NCI-H524 treated with DMSO at 0.1 percent for 48 hours (cell line): ENCODE results near the gene LAMB1.

Source experiments
- DNase-seq: peaks from one replicate; lab custom pipeline; 2025; lab: John Stamatoyannopoulos, UW

Gene LAMB1

GRCh38 chr7:108017776-108018151 is 14.8 kb upstream of the LAMB1 start:
- DNase-seq, result no peak

GRCh38 chr7:108016841-108017775 is 14.1 kb upstream of the LAMB1 start:
- no peak for DNase-seq

DNA sequence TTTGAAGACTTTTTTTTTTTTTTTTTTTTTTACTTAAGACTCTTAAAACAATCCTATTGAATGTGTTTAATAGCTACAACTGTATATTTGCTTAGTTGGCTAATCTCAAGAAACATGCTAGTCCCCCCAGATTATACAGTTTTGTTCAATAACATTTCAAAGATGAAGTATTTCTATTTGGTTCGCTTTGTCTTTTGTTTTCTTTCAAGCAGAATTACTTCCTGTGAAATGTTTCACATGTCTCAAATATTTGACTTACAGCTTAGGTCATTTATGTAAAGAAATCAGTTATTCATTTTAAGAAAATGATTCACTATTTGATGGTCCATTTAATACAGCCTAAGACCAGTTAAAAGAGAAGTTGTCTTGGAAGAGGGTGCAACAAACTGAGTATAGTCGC is 12.8 kb upstream of the LAMB1 start:
- no peak for DNase-seq

- no peak for DNase-seq
These were observed 12.1 kb upstream of the LAMB1 start for GRCh38 chr7:108014747-108015682.

GRCh38 chr7:108014215-108014614 is 11.3 kb upstream of the LAMB1 start:
- DNase-seq, result no peak

DNA sequence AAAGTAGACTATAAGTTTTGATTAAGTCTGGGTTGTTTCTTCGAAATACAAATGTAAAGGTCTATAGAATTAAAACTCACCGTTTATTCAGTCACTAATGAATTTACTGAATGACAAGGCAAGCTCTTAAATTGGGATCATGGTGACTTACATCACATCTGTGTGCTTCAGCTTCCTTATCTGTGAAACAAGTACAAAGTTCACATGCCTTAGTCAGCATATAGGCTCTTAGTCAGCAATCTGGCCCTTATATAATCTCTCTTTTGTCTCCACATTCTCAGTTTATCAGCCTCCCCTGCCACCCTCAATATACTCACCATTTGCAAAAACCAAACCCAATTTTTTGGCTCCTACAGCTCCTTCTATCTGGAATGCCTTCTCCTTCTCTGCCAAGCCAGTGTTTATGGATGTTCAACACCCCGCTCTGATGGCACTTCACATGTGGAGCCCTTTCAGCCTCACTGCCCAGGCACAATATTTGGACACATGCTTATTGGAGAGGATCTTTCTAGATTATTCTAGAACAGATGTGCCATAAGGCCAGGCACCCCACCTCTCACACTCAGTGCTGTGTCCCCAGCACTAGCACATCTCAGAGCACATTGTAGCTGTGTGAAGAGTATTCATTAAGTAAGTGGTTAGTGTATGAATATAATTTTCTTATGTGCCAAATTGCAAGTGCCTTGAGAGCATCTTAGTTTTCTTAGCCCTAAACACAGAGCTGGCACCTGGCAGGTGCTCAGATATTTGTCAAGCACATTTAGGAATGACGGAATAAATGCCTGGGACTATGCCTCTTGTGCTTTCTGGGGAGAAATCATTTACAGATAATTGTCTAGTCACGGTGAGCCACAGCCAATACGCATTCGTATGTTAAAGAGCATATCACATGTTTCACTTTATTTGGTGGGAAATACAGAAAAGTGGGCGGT is 9.8 kb upstream of the LAMB1 start:
- DNase-seq, result no peak

- no peak for DNase-seq
These were observed 7.4 kb upstream of the LAMB1 start for GRCh38 chr7:108010377-108010776.

- DNase-seq, result no peak
These were observed 6.9 kb upstream of the LAMB1 start for GRCh38 chr7:108009873-108010272.

DNA sequence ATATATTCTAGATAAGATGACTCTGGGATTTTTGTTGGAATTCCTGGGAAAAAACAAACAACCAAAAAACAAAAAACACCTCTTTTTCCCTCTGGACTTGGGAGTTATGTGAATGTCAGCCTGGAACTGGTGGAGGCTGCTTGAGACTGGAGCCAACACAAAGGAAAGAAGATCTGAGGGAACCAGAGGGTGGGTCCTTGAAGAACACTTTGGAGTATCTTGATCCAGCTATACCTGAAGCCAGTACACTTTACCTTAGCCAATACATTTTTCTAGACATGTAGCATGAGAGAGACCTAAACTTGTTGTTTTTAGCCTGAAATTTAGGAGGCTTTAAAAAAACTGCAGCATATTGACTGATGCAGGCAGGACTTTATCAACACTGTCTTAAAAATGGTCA is 5.9 kb upstream of the LAMB1 start:
- no peak for DNase-seq

DNA sequence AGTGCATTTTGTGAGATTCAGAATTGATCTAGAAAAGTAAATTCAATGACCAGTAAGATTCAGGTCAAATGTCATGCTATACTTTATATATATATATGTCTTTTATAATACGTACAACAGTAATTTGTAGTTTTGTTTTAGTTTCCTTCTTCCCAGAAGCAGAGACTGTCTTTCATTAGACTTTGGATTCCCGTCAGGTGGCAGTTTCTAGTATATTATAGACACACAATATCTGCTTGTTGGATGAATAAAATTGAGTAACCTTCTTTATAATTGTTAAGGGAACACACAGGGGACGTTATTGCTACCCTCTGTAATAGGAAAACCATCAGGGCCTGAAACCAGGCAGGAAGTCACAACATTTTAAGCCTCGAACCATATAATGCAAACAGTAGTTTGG is 5.3 kb upstream of the LAMB1 start:
- DNase-seq, result no peak

GRCh38 chr7:108007762-108008161 is 4.8 kb upstream of the LAMB1 start:
- no peak for DNase-seq

DNA sequence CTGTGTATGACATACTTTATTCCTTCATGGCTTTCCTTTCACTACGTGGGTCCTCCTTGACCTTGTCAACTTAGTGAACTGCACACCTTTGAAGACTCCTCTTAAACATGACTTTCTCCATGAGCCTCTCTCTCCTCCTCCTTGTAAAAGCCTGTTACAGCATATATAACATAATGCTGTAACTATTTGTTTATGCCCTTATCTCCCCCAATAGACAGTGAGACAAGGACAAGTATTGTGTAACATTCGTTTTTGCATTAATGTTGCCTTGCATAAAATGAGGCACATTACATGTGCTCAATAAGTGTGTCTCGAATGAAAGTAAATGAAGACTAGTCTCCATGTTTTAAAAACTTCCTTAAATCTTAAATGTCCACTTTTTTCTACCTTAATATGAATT is 4.3 kb upstream of the LAMB1 start:
- DNase-seq, result no peak

DNA sequence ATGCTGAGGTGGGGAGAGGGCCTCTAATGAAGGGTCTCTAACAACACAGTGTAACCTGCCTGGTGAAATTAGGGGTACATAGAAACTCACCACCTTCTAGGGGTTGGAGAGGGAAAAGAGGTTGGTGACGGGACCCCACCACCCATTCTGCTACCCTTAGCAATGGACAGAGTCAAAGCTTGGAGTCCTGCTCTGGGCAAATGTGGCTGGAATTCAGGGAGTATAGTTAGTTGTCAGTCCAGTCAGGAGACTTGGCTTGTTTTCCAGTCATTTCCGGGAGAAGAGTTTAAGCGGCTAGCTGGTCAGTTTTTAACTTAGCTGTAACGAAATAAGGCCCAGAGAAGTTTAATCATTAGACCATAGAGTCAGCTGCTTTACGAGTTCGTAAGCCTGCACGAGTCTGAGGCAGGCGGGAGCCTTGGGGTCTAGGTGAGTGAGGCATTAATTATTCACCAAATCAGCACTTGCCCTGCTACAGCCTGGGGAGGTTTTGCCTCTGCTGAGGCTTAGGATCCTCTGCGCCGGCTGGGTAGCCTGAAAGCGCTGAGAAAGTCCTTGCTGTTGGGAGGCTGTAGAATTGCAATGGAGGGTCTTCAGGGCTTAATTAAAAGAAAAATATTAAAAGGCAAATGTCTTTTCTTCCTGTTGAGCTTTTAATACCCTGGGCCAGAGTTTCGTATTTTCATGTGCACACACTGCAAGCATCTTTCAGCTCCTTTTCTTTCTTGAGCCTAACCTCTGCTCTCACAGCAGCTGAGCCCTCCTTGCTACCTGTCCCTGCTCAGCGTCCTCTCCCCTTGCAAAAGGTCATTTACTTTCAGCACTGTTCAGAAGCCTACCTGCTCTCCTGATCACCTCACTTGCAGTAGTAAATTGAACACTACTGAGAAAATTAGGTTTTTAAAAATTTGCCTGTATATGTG is 1.5 kb upstream of the LAMB1 start:
- DNase-seq, result no peak

DNA sequence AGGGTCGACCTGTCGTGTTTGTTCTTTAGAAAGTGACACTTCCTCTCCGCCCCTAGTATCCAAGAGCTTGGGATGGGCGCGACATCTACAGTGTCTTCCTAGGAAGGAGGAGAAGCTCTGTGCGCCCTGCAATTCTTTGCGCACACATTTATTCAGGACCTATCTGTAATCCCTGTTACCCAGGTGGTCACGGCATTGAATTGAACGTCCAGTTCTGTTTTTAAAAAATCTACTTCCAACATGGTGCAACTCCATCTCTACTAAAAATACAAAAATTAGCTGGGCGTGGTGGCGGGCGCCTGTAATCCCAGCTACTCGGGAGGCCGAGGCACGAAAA is 606 bp upstream of the LAMB1 start:
- DNase-seq, result no peak

- DNase-seq, result peak; percentile 34
These were observed 916 bp downstream of the LAMB1 start for GRCh38 chr7:108001764-108002725.

- no peak for DNase-seq
These were observed 1.8 kb downstream of the LAMB1 start for GRCh38 chr7:108000875-108001763.

DNA sequence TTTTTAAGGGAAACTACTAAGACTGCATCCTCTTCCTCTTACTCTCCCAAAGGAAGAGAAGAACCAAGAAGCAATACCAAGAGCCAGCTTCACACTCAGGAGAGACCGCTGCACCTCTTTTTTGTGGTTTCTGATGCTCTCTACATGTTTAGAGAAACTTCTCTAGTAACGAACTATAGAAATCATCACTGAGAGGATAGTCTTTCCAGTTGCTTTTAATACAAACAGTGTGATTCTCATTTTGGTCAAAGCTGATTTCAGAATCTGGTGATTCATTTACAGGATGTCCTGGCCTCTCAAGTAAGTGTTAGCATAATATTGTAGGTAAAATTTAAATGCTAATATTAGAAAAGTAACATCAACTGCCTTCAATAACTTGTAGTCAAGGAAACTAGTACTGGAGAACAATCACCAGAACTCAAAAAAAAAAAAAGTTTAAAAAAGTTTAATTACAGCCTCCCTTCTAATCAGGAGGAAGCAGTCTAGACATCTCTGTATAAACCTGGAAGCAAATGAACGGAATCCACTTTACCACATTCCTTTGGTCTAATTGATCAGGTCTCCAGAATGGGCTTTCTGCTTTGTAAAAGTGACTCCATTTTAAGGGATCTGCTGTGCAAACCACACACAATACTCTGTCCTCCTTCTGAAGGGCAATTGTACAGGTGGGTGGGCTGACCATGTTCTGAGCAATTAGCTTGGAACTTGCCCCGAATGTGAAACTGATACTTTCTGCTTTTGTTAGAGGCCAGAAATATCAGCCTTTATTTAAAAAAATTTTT is 3.0 kb downstream of the LAMB1 start:
- DNase-seq, result no peak
